Thoracic aorta (tissue), 2 donors: ENCODE measurements around the gene SCEL. TPM values are rescaled to one million over a fixed set of nuclear protein-coding genes. Genes with fewer than 3 reads are reported as not detected.

ENCODE experiments used
- ATAC-seq: fragments of 150-250 bp; one replicate; pipeline ENCODE4 v1.8.0; 2017; ENCODE audit warnings: low read depth; ENCODE audit not compliant: insufficient number of reproducible peaks, low FRiP score
- DNase-seq: peaks from one replicate; pipeline ENCODE4 v3.0.0-alpha.2; 2020; ENCODE audit warnings: low spot score
- H3K27ac ChIP-seq, 2 donors: fragments of 200-600 bp; sonication (generic); 1 replicate in 1 of 2; 2 replicates in 1 of 2; pipeline ENCODE4 v1.5.1; 2016; ENCODE audit warnings: mild to moderate bottlenecking in 2 of 2, moderate library complexity in 2 of 2
- H3K27me3 ChIP-seq: fragments of 200-600 bp; sonication (generic); replicated peaks from 2 replicates; pipeline ENCODE4 v1.6.0; 2016; ENCODE audit warnings: mild to moderate bottlenecking; ENCODE audit not compliant: insufficient read depth
- H3K36me3 ChIP-seq: fragments of 200-600 bp; sonication (generic); one replicate; pipeline ENCODE4 v1.5.1; 2016
- H3K4me1 ChIP-seq, 2 donors: fragments of 200-600 bp; sonication (generic); 1 replicate in 1 of 2; 2 replicates in 1 of 2; pipeline versions ENCODE4 v1.5.1 to v1.6.0; 2016; ENCODE audit warnings: low read depth in 2 of 2, mild to moderate bottlenecking in 1 of 2; ENCODE audit not compliant: control insufficient read depth in 1 of 2
- H3K4me3 ChIP-seq: fragments of 200-600 bp; sonication (generic); 2 replicates; pipeline ENCODE4 v1.5.1; 2016; ENCODE audit warnings: mild to moderate bottlenecking
- H3K9me3 ChIP-seq: fragments of 200-600 bp; sonication (generic); 2 replicates; pipeline ENCODE4 v1.5.1; 2016
- CTCF ChIP-seq: fragments of 200-600 bp; sonication (generic); IDR thresholded peaks from one replicate; pipeline ENCODE4 v1.5.1; 2019; ENCODE audit warnings: antibody characterized with exemption
- total RNA-seq, 2 donors: library from RNA; depleted of rRNA; stranded (reverse); fragments of >200 nt; gene quantifications; one replicate each; pipeline versions ENCODE4 v1.1.0 to v1.2.3, GENCODE V29; 2016

Gene SCEL
- total RNA-seq, 2 donors from 2014 or later = 0.54 TPM; not detected in 1

GRCh38 chr13:77678691-77679235 lies 143.3 kb downstream of the SCEL start:
- DNase-seq (no peak), ATAC-seq (no peak)
- Histone ChIP-seq H3K27me3 (no peaks in the 10 kb centered on the region), H3K27ac (no peak overlapping the region), H3K4me3 (no peak overlapping the region), H3K36me3 (no peaks in the 10 kb centered on the region), H3K4me1 (no peaks in the 10 kb centered on the region), H3K9me3 (no peaks in the 10 kb centered on the region)
- TF ChIP-seq CTCF = no peak

- no peaks in the 10 kb centered on the region for H3K36me3 ChIP-seq
- no peaks in the 10 kb centered on the region for H3K4me1 ChIP-seq
- H3K27ac ChIP-seq = no peak overlapping the region
- TF ChIP-seq CTCF = no peak
- ATAC-seq (no peak), DNase-seq (no peak)
- no peak overlapping the region for H3K4me3 ChIP-seq
- no peaks in the 10 kb centered on the region for H3K27me3 ChIP-seq
- no peaks in the 10 kb centered on the region for H3K9me3 ChIP-seq
These were observed 152.3 kb downstream of the SCEL start for GRCh38 chr13:77687799-77688198.

DNA sequence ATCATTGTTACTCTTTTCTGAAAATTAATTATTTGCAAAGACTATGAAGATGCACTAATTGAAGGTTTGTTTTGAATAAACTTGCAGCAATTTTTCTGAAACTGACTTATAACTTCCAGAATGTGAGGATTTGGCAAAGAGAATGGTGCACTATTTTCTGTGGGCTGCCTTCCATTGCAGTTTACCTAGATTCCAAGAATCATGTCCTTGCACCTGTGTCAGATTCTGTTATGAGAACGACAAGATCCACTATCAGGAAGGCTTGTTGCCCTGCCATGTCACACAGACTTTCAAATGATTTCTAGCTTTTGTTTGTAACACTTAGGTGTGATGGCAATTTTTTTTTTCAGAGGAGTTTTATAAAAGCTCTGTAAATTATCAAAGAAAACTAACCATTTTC lies 156.4 kb downstream of the SCEL start:
- Histone ChIP-seq H3K4me3 (no peak overlapping the region), H3K9me3 (no peaks in the 10 kb centered on the region), H3K36me3 (no peaks in the 10 kb centered on the region), H3K27me3 (no peaks in the 10 kb centered on the region), H3K27ac (no peak overlapping the region), H3K4me1 (peaks cover 4 to 9% of the 10 kb centered on the region in 2 donors)
- no peak for TF ChIP-seq CTCF
- ATAC-seq (no peak), DNase-seq (no peak)

GRCh38 chr13:77692746-77693448 lies 157.4 kb downstream of the SCEL start:
- Histone ChIP-seq H3K4me1 (peaks cover 5 to 12% of the 10 kb centered on the region in 2 donors), H3K27ac (no peak overlapping the region), H3K9me3 (no peaks in the 10 kb centered on the region), H3K4me3 (no peak overlapping the region), H3K27me3 (no peaks in the 10 kb centered on the region), H3K36me3 (no peaks in the 10 kb centered on the region)
- TF ChIP-seq CTCF = no peak
- DNase-seq (no peak), ATAC-seq (no peak)

DNA sequence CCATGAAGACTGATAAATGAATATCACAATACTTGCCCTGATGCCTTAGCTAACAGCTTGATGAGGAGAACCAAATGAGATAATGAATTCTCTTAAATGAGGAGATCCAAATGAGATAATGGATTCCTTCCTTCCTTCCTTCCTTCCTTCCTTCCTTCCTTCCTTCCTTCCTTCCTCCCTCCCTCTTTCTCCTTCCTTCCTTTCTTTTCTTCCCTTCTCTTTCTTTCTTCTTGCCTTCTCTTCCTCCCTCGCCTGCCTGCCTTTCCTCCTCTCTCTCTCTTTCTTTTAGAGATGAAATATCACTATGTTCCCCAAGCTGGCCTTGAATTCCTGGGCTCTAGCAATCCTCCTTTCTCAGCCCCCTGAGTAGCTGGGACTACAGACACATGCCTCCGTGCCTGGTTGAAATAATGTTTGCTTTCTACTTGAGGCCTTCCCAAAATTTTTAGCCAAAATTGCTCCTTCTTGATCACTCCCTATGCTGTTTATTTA lies 158.0 kb downstream of the SCEL start:
- ATAC-seq (no peak), DNase-seq (no peak)
- Histone ChIP-seq H3K36me3 (no peaks in the 10 kb centered on the region), H3K9me3 (no peaks in the 10 kb centered on the region), H3K27me3 (no peaks in the 10 kb centered on the region), H3K4me3 (no peak overlapping the region), H3K27ac (no peak overlapping the region), H3K4me1 (peaks cover 5 to 12% of the 10 kb centered on the region in 2 donors)
- TF ChIP-seq CTCF = no peak

Other genes starting within 250 kb of the SCEL start
- 100 to 1,000 TPM; 135 to 139 TPM for gene MYCBP2, start 208.6 kb upstream of the SCEL start, total RNA-seq
- gene SLAIN1, start 162.0 kb downstream of the SCEL start, total RNA-seq = 10 to 100 TPM; 10.5 to 12.9 TPM